ENCODE data around the gene ATP1B1. TPM values are rescaled to one million over a fixed set of nuclear protein-coding genes. Genes with fewer than 3 reads are reported as not detected.

ATP1B1 gene
- total and polyA plus RNA-seq, 2 of the 13 experiments (the other 11 are each of a cell fraction or from before 2014, with no cell fraction given) = 134 to 135 TPM

GRCh38 chr1:169144941-169145626, 38.6 kb downstream of the ATP1B1 start:
- H3K9ac ChIP-seq (ENCODE audit: insufficient read depth, low read depth, low read length) = peak overlapping the region; percentile 50
- DNase-seq (ENCODE audit: low spot score) (peak; percentile 60), FAIRE-seq (no peak), ATAC-seq (peak; percentile 69)
- no peaks in the 10 kb centered on the region for H3K36me3 ChIP-seq (replicated peaks in 1 of 2; ENCODE audit: control insufficient read depth in 1 of 2, insufficient read depth in 2 of 2, low read length in 2 of 2)
- CTCF ChIA-PET (ENCODE audit: low intra/inter-chr PET ratio, low total read pairs) = no interaction called here
- no peaks in the 10 kb centered on the region for H3K9me3 ChIP-seq (ENCODE audit: low read length)
- no peaks in the 10 kb centered on the region for H4K20me1 ChIP-seq (ENCODE audit: insufficient read depth, low read length)
- peak overlapping the region; percentile 68 for H3K4me2 ChIP-seq (ENCODE audit: low read depth, low read length)
- POLR2A ChIA-PET = interaction anchor here (0.7 to 3.9 kb wide), 7 partner anchors 8 to 456 kb away, joined by 3 to 25 read pairs (median 4); partner anchors contain the start of gene ATP1B1
- in situ Hi-C loops (cut with HindIII; ENCODE audit: extremely low pct_ligation_motif_present, low pct_unique_long_range_greater_than_20kb) (no loop called here), intact Hi-C loops (cut with micrococcal nuclease; ENCODE audit: unreplicated experiment) (loop anchor here (5.0 kb wide), 2 partner anchors 107 to 202 kb away; no protein-coding TSS in a partner anchor)
- peak overlapping the region; percentile 3 for H2AFZ ChIP-seq (ENCODE audit: low read length)
- WGBS (ENCODE audit: low lambda C conversion rate) = 5% methylated on average over 7 of the region's 7 CpGs
- TSS peak; percentile 70 for BruUV-seq (replicated peaks)
- H3K27me3 ChIP-seq (ENCODE audit: control insufficient read depth in 1 of 2, insufficient read depth in 2 of 2, low read length in 2 of 2) = no peaks in the 10 kb centered on the region
- no peaks in the 10 kb centered on the region for H3K79me2 ChIP-seq (ENCODE audit: insufficient read depth, low read length)
- H3K27ac ChIP-seq (ENCODE audit: extremely low read length, insufficient read depth, low read length) = peak overlapping the region; percentile 95
- H3K4me1 ChIP-seq (ENCODE audit: insufficient read depth, low read length) = peaks cover 85% of the 10 kb centered on the region
- H3K4me3 ChIP-seq (replicated peaks in 1 of 3; ENCODE audit: insufficient read depth in 1 of 3, low read depth in 2 of 3, low read length in 3 of 3) = peak overlapping the region in 2 of 3 experiments; percentile 28 to 55; a peak in 2 of 6 replicates
- no peak for TF ChIP-seq ZBTB40 (IDR thresholded peaks at IDR 0.05)
- TF ChIP-seq ZBTB40 (CRISPR knock-in tag; IDR thresholded peaks at IDR 0.05) = no peak
- peak in 1 of 2 experiments; percentile 58; a peak in 1 of 4 replicates for TF ChIP-seq EP300 (IDR thresholded peaks at IDR 0.05; ENCODE audit: low read depth in 2 of 2, low read length in 2 of 2)
- TF ChIP-seq EP300 (CRISPR knock-in tag; IDR thresholded peaks at IDR 0.05; ENCODE audit: borderline replicate concordance) = no peak
- TF ChIP-seq NR2F1 (CRISPR knock-in tag; IDR thresholded peaks at IDR 0.05) = peak in 1 of 2 experiments; percentile 17; a peak in 1 of 4 replicates
- peak; percentile 50; the same call in 1 of the 2 replicates for TF ChIP-seq ZGPAT (CRISPR knock-in tag; IDR thresholded peaks at IDR 0.05)
- no peak for TF ChIP-seq SOX13 (IDR thresholded peaks at IDR 0.05)
- peak in 1 of 2 experiments; percentile 68; a peak in 1 of 4 replicates for TF ChIP-seq SOX13 (CRISPR knock-in tag; conservative IDR thresholded peaks at IDR 0.05 in 1 of 2, IDR thresholded peaks at IDR 0.05 in 1 of 2)
- TF ChIP-seq, protein P1, sequence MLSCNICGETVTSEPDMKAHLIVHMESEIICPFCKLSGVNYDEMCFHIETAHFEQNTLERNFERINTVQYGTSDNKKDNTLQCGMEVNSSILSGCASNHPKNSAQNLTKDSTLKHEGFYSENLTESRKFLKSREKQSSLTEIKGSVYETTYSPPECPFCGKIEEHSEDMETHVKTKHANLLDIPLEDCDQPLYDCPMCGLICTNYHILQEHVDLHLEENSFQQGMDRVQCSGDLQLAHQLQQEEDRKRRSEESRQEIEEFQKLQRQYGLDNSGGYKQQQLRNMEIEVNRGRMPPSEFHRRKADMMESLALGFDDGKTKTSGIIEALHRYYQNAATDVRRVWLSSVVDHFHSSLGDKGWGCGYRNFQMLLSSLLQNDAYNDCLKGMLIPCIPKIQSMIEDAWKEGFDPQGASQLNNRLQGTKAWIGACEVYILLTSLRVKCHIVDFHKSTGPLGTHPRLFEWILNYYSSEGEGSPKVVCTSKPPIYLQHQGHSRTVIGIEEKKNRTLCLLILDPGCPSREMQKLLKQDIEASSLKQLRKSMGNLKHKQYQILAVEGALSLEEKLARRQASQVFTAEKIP (CRISPR knock-in tag; IDR thresholded peaks at IDR 0.05; ENCODE audit: borderline replicate concordance) = no peak
- TF ChIP-seq HOXA5 (CRISPR knock-in tag; IDR thresholded peaks at IDR 0.05) = 0 out of 2 replicates have a peak, but pooled peaks have one; percentile 44
